HepG2 (cell line): ENCODE data around the gene BLVRB.

ENCODE experiments used
- ARNT ChIP-seq: fragments of 450-650 bp; IDR thresholded peaks from 2 replicates; pipeline ENCODE4 v1.6.1; 2017
- CTCF ChIP-seq: sonication (generic); formaldehyde crosslinking; IDR thresholded peaks from 2 replicates; pipeline ENCODE4 v1.5.0; 2020; ENCODE audit warnings: mild to moderate bottlenecking, missing genetic modification reagents, moderate library complexity
- IRF2 ChIP-seq: IDR thresholded peaks from 2 replicates; pipeline ENCODE4 v1.6.1; 2018; ENCODE audit warnings: missing genetic modification reagents, missing compliant biosample characterization
- SP5 ChIP-seq: IDR thresholded peaks from 2 replicates; pipeline ENCODE4 v1.6.1; 2016; ENCODE audit warnings: low read depth, borderline replicate concordance
- ZNF253 ChIP-seq: sonication (generic); formaldehyde crosslinking; IDR thresholded peaks from 2 replicates; pipeline ENCODE4 v1.8.0; 2022; ENCODE audit warnings: mild to moderate bottlenecking, missing genetic modification reagents, borderline replicate concordance
- TF ChIP-seq, protein P1 (sequence below): sonication (generic); formaldehyde crosslinking; conservative IDR thresholded peaks from 2 replicates; pipeline ENCODE4 v1.8.1; 2023; ENCODE audit warnings: missing genetic modification reagents

DNA sequence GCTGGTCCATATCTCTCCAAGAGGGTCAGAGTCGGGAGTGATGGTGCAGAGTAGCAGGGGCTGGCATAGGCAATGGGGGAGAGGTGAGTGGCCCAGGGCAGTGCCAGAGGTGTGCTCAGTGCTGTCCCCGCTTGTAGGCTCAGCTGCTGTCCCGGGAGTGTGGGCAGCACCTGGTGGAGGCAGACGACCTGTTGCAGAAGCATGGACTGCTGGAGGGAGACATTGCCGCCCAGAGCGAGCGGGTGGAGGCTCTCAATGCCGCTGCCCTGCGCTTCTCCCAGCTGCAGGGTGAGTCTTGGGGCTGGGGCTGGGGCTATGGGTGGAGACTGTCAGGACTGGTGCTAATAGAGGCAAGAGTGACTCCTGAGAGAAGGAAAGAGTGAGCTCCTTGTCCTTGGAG, 40.6 kb upstream of the BLVRB start:
- TF ChIP-seq SP5 (CRISPR knock-in tag): no peak
- TF ChIP-seq CTCF (CRISPR knock-in tag): 0 out of 2 replicates have a peak, but pooled peaks have one; percentile 20
- TF ChIP-seq ARNT: no peak
- no peak for TF ChIP-seq IRF2 (CRISPR knock-in tag)
- TF ChIP-seq, protein P1, sequence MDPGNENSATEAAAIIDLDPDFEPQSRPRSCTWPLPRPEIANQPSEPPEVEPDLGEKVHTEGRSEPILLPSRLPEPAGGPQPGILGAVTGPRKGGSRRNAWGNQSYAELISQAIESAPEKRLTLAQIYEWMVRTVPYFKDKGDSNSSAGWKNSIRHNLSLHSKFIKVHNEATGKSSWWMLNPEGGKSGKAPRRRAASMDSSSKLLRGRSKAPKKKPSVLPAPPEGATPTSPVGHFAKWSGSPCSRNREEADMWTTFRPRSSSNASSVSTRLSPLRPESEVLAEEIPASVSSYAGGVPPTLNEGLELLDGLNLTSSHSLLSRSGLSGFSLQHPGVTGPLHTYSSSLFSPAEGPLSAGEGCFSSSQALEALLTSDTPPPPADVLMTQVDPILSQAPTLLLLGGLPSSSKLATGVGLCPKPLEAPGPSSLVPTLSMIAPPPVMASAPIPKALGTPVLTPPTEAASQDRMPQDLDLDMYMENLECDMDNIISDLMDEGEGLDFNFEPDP: no peak
- TF ChIP-seq ZNF253 (CRISPR knock-in tag): no peak
